H1 (cell line): ENCODE results near the gene CSRP1. TPM values are rescaled to one million over a fixed set of nuclear protein-coding genes. Genes with fewer than 3 reads are reported as not detected.

Experiments used
- CTCF ChIA-PET: fragments of 300-600 bp; sonication (Branson Sonifier 250); formaldehyde crosslinking; loops from one replicate; lab custom pipeline; 2021; ENCODE audit not compliant: partially characterized antibody; lab: Charles Lee
- POLR2A ChIA-PET: fragments of 300-600 bp; sonication (Branson Sonifier 250); formaldehyde crosslinking; loops from one replicate; lab custom pipeline; 2021; ENCODE audit warnings: inconsistent platforms; ENCODE audit not compliant: partially characterized antibody; lab: Charles Lee
- DNase-seq, 2 experiments: peaks; one replicate each; pipeline versions ENCODE4 v3.0.0 to v3.0.0-alpha.2; 2010 to 2022; ENCODE audit warnings: low spot score in 2 of 2, low read depth in 1 of 2, mixed read lengths in 1 of 2
- FAIRE-seq: peaks from 2 replicates; lab custom pipeline; 2011; peaks lifted over from hg19 to GRCh38; lab: Jason Lieb, UNC
- H2AFZ ChIP-seq: 2 replicates; pipeline ENCODE4 v1.8.1; 2012; ENCODE audit warnings: low read length, inconsistent platforms
- H2AK5ac ChIP-seq: 2 replicates; pipeline ENCODE4 v1.6.1; 2013; ENCODE audit warnings: low read depth, low read length
- H2BK120ac ChIP-seq: replicated peaks from 2 replicates; pipeline ENCODE3; 2013; ENCODE audit warnings: low read depth, low read length, inconsistent platforms
- H2BK12ac ChIP-seq: 2 replicates; pipeline ENCODE4 v1.6.1; 2013; ENCODE audit warnings: low read depth, low read length
- H2BK15ac ChIP-seq: 2 replicates; pipeline ENCODE4 v1.6.1; 2013; ENCODE audit warnings: low read length
- H2BK20ac ChIP-seq: 2 replicates; pipeline ENCODE4 v1.6.1; 2013; ENCODE audit warnings: low read length
- H2BK5ac ChIP-seq: 2 replicates; pipeline ENCODE4 v1.6.1; 2013; ENCODE audit warnings: low read depth, low read length
- H3K14ac ChIP-seq: 2 replicates; pipeline ENCODE4 v1.6.1; 2013; ENCODE audit warnings: inconsistent platforms; ENCODE audit not compliant: insufficient read length
- H3K18ac ChIP-seq: 2 replicates; pipeline ENCODE4 v1.6.1; 2013; ENCODE audit warnings: low read length; ENCODE audit errors: extremely low read depth
- H3K23ac ChIP-seq: 2 replicates; pipeline ENCODE4 v1.6.1; 2013; ENCODE audit warnings: inconsistent platforms; ENCODE audit not compliant: insufficient read length
- H3K23me2 ChIP-seq: 2 replicates; pipeline ENCODE4 v1.6.1; 2013; ENCODE audit warnings: low read depth, low read length
- H3K27ac ChIP-seq: 2 replicates; pipeline ENCODE4 v1.6.1; 2011; ENCODE audit warnings: low read depth, low read length, inconsistent platforms
- H3K27me3 ChIP-seq, 4 experiments: replicated peaks in 1 of 4; 1 replicate in 1 of 4; 2 replicates in 3 of 4; pipeline versions ENCODE4 v1.6.1 to v1.8.1; 2011 to 2013; ENCODE audit warnings: low read length in 3 of 4, mild to moderate bottlenecking in 3 of 4, inconsistent platforms in 2 of 4, mixed read lengths in 2 of 4, moderate library complexity in 1 of 4; ENCODE audit not compliant: control insufficient read depth in 3 of 4, insufficient read depth in 3 of 4; ENCODE audit errors: extremely low read depth in 1 of 4
- H3K36me3 ChIP-seq, 4 experiments: 2 replicates each; pipeline versions ENCODE4 v1.6.1 to v1.8.1; 2011 to 2013; ENCODE audit warnings: mild to moderate bottlenecking in 4 of 4, low read length in 3 of 4, moderate library complexity in 2 of 4, control low read depth in 1 of 4, inconsistent platforms in 1 of 4; ENCODE audit not compliant: insufficient read depth in 4 of 4, control insufficient read depth in 2 of 4
- H3K4ac ChIP-seq: replicated peaks from 2 replicates; pipeline ENCODE3; 2013; ENCODE audit warnings: low read length, low read depth, mixed read lengths, inconsistent platforms; ENCODE audit not compliant: insufficient read length
- H3K4me1 ChIP-seq, 4 experiments: replicated peaks in 1 of 4; 1 replicate in 1 of 4; 2 replicates in 3 of 4; pipeline versions ENCODE4 v1.6.1 to v1.8.1; 2011 to 2013; ENCODE audit warnings: low read length in 3 of 4, inconsistent platforms in 2 of 4, mixed read lengths in 1 of 4; ENCODE audit not compliant: insufficient read depth in 4 of 4, control insufficient read depth in 3 of 4
- H3K4me2 ChIP-seq, 2 experiments: 2 replicates each; pipeline versions ENCODE4 v1.6.1 to v1.8.1; 2011 to 2013; ENCODE audit warnings: low read depth in 2 of 2, low read length in 2 of 2, control low read depth in 1 of 2, inconsistent platforms in 1 of 2, mild to moderate bottlenecking in 1 of 2; ENCODE audit not compliant: insufficient read depth in 1 of 2
- H3K4me3 ChIP-seq, 4 experiments: fragments of 200-600, 300-600 bp in 1 of 4; sonication (generic), shearing (Covaris generic), sonication (Bioruptor Twin) in 1 of 4; 2 replicates each; pipeline versions ENCODE4 v1.5.1 to v1.8.1; 2011 to 2016; ENCODE audit warnings: low read length in 4 of 4, low read depth in 3 of 4, control low read depth in 2 of 4, inconsistent platforms in 2 of 4, mild to moderate bottlenecking in 2 of 4, mixed read lengths in 1 of 4, moderate library complexity in 1 of 4; ENCODE audit not compliant: insufficient read depth in 2 of 4; ENCODE audit errors: extremely low read depth in 1 of 4
- H3K56ac ChIP-seq: replicated peaks from 2 replicates; pipeline ENCODE3; 2013; ENCODE audit warnings: low read depth, mild to moderate bottlenecking, mixed read lengths, low read length, inconsistent platforms; ENCODE audit not compliant: insufficient read length
- H3K79me1 ChIP-seq: 2 replicates; pipeline ENCODE4 v1.6.1; 2013; ENCODE audit warnings: low read depth, low read length, control low read depth
- H3K79me2 ChIP-seq, 2 experiments: 2 replicates each; pipeline versions ENCODE4 v1.6.1 to v1.8.1; 2012 to 2013; ENCODE audit warnings: low read length in 2 of 2, mild to moderate bottlenecking in 2 of 2, inconsistent platforms in 1 of 2; ENCODE audit not compliant: insufficient read depth in 2 of 2, control insufficient read depth in 1 of 2
- H3K9ac ChIP-seq, 4 experiments: replicated peaks in 1 of 4; 1 replicate in 1 of 4; 2 replicates in 3 of 4; pipeline versions ENCODE4 v1.6.1 to v1.8.1; 2011 to 2013; ENCODE audit warnings: low read depth in 3 of 4, low read length in 3 of 4, control low read depth in 2 of 4, mild to moderate bottlenecking in 2 of 4, moderate library complexity in 2 of 4, inconsistent platforms in 1 of 4; ENCODE audit errors: extremely low read depth in 1 of 4
- H3K9me3 ChIP-seq, 2 experiments: 2 replicates each; pipeline versions ENCODE4 v1.6.1 to v1.8.1; 2012 to 2013; ENCODE audit warnings: mild to moderate bottlenecking in 2 of 2, moderate library complexity in 2 of 2, control low read depth in 1 of 2, inconsistent platforms in 1 of 2, low read depth in 1 of 2, low read length in 1 of 2, mixed read lengths in 1 of 2; ENCODE audit not compliant: insufficient read depth in 2 of 2
- H4K20me1 ChIP-seq, 2 experiments: replicated peaks in 1 of 2; 2 replicates each; pipeline versions ENCODE3 to v1.8.1; 2011 to 2013; ENCODE audit warnings: inconsistent platforms in 2 of 2, low read length in 2 of 2, mild to moderate bottlenecking in 1 of 2; ENCODE audit not compliant: insufficient read depth in 2 of 2, control insufficient read depth in 1 of 2
- H4K5ac ChIP-seq: 2 replicates; pipeline ENCODE4 v1.6.1; 2013; ENCODE audit warnings: low read length, low read depth, mixed read lengths, inconsistent platforms; ENCODE audit not compliant: insufficient read length
- H4K8ac ChIP-seq: 2 replicates; pipeline ENCODE4 v1.8.0; 2013; ENCODE audit warnings: mild to moderate bottlenecking, moderate library complexity, low read length, inconsistent platforms; ENCODE audit not compliant: insufficient read depth; ENCODE audit errors: extremely low read depth
- H4K91ac ChIP-seq: replicated peaks from 2 replicates; pipeline ENCODE3; 2013; ENCODE audit warnings: low read length, mixed read lengths, inconsistent platforms; ENCODE audit not compliant: insufficient read length
- CBX5 ChIP-seq: fragments of 300-800, 300-1000 bp; sonication (generic); IDR thresholded peaks from 2 replicates; pipeline ENCODE4 v1.7.1; 2016; ENCODE audit warnings: antibody characterized with exemption, low read length, low read depth
- CBX8 ChIP-seq: fragments of 300-800, 300-1000 bp; sonication (generic); IDR thresholded peaks from 2 replicates; pipeline ENCODE4 v1.7.1; 2016; ENCODE audit warnings: low read depth, low read length, borderline replicate concordance
- PHF8 ChIP-seq: fragments of 200-600 bp; sonication (generic); conservative IDR thresholded peaks from 2 replicates; pipeline ENCODE4 v1.7.1; 2012; ENCODE audit warnings: low read depth, mild to moderate bottlenecking, inconsistent platforms, low read length, moderate library complexity
- RNF2 ChIP-seq: fragments of 200-900, 300-1000 bp; sonication (generic); IDR thresholded peaks from 2 replicates; pipeline ENCODE4 v1.7.1; 2016; ENCODE audit warnings: borderline replicate concordance, low read depth, mild to moderate bottlenecking, antibody characterized with exemption, low read length; ENCODE audit not compliant: poor library complexity, severe bottlenecking; ENCODE audit errors: missing control alignments
- SIX5 ChIP-seq: IDR thresholded peaks from 2 replicates; pipeline ENCODE4 v1.6.1; 2011; ENCODE audit warnings: mild to moderate bottlenecking, low read depth, low read length
- TEAD4 ChIP-seq: IDR thresholded peaks from 2 replicates; pipeline ENCODE4 v1.6.1; 2012; ENCODE audit warnings: low read depth, low read length, inconsistent platforms, mixed read lengths
- YY1 ChIP-seq: IDR thresholded peaks from 2 replicates; pipeline ENCODE4 v1.6.1; 2011; ENCODE audit warnings: low read depth, mild to moderate bottlenecking, low read length
- WGBS, 2 experiments: shearing (Covaris generic) in 1 of 2; methylation state at CpG; one replicate each; pipeline versions ENCODE4 v1.1.6 to v1.1.7; 2013 to 2015; ENCODE audit warnings: low lambda C conversion rate in 2 of 2, mixed read lengths in 2 of 2, inconsistent platforms in 1 of 2, low coverage in 1 of 2, missing lambda C conversion rate in 1 of 2; ENCODE audit not compliant: insufficient replicate concordance in 2 of 2, insufficient coverage in 1 of 2, insufficient read length in 1 of 2; ENCODE audit errors: extremely low coverage in 1 of 2, missing lambda C conversion rate in 1 of 2; 5-methylcytosine and 5-hydroxymethylcytosine counted together
- polyA plus RNA-seq, 7 experiments: library from polyadenylated mRNA; depleted of rRNA in 3 of 7; stranded (reverse) in 5 of 7; unstranded in 2 of 7; fragments of >200 nt in 5 of 7; fragments of 200-250 nt in 2 of 7; gene quantifications; 1 replicate in 5 of 7; 2 replicates in 1 of 7; 4 replicates in 1 of 7; pipeline versions ENCODE4 v1.2.1 to v1.2.3, GENCODE V29; 2011 to 2013; ENCODE audit warnings: missing spikeins in 2 of 7, mixed read lengths in 2 of 7
- total RNA-seq: library from RNA; stranded (reverse); fragmentation: NEBNext Ultra II Directional; extraction: Animal tissue kit (Norgen Biotek cat#: 25700); gene quantifications from 2 replicates; pipeline ENCODE4 v1.2.1, GENCODE V29; 2021
- TF ChIP-seq, protein P1 (sequence below): IDR thresholded peaks from 2 replicates; pipeline ENCODE4 v1.6.1; 2012; ENCODE audit warnings: inconsistent platforms
- TF ChIP-seq, protein P2 (sequence below): IDR thresholded peaks from 2 replicates; pipeline ENCODE4 v1.6.1; 2011; ENCODE audit warnings: low read depth, mild to moderate bottlenecking, low read length; ENCODE audit not compliant: insufficient read depth
- TF ChIP-seq, protein P3 (sequence below): IDR thresholded peaks from 2 replicates; pipeline ENCODE4 v1.6.1; 2011; ENCODE audit warnings: low read length, improper control_type of control experiment

CSRP1 gene
- total and polyA plus RNA-seq, 2 of the 8 experiments (the other 6 are each of a cell fraction or from before 2014, with no cell fraction given), result 14.2 to 22.3 TPM

DNA sequence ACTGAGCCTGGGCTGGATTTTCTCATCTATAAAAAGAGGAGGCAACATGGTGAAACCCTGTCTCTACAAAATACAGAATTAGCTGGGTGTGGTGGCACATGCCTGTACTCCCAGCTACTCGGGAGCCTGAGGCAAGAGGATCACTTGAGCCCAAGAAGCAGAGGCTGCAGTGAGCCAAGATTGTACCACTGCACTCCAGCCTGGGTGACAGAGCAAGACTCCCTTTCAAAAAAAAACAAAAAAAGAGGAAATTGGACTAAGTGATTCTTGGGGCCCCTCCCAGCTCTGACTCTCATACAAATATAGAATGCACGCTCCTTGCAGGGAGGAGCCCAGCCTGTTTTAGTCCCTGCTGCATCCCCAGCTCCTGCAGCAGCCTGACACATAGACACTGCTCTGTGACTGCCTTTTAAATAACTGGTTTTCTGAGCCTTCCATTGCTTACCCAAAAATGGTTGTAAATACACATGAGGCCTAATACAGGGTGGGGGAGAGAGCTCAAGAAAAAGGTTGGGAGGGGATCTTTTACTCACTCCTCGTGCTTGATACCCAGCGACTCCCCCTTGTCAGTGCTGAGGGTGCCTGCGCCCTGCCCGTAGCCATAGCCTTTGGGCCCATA, 17.2 kb downstream of the CSRP1 start:
- no peak overlapping the region for H3K14ac ChIP-seq
- H2BK20ac ChIP-seq, result no peak overlapping the region
- H3K18ac ChIP-seq, result no peak overlapping the region
- H2BK15ac ChIP-seq, result no peak overlapping the region
- no peaks in the 10 kb centered on the region for H3K27me3 ChIP-seq
- no peak overlapping the region for H4K8ac ChIP-seq
- H2AK5ac ChIP-seq, result no peak overlapping the region
- H3K9ac ChIP-seq, result no peak overlapping the region; a peak in 1 of 7 replicates
- H3K79me1 ChIP-seq, result no peaks in the 10 kb centered on the region
- no peak overlapping the region for H3K4me3 ChIP-seq
- no peak for DNase-seq
- no peak overlapping the region for H4K91ac ChIP-seq
- POLR2A ChIA-PET, result interaction anchor here (0.6 to 1.1 kb wide), 3 partner anchors 12 to 378 kb away, joined by 3 read pairs; no protein-coding TSS in a partner anchor
- H3K79me2 ChIP-seq, result no peaks in the 10 kb centered on the region
- H4K5ac ChIP-seq, result no peak overlapping the region
- 94% methylated on average over 6 of the region's 6 CpGs; no CpG with 5 or more reads in 1 of the 2 experiments for WGBS, 2 experiments
- no peaks in the 10 kb centered on the region; a peak in 1 of 8 replicates for H3K36me3 ChIP-seq
- CTCF ChIA-PET, result interaction anchor here (0.6 to 19.2 kb wide), 7 partner anchors 5 to 229 kb away, joined by 3 to 445 read pairs (median 4); partner anchors contain the start of gene CSRP1
- H3K9me3 ChIP-seq, result no peaks in the 10 kb centered on the region
- no peak overlapping the region for H3K56ac ChIP-seq
- no peak overlapping the region for H2AFZ ChIP-seq
- no peak overlapping the region for H2BK120ac ChIP-seq
- no peak overlapping the region for H3K4ac ChIP-seq
- no peak overlapping the region for H2BK5ac ChIP-seq
- H3K23ac ChIP-seq, result no peak overlapping the region
- no peak overlapping the region for H2BK12ac ChIP-seq
- H3K27ac ChIP-seq, result no peak overlapping the region
- no peaks in the 10 kb centered on the region for H3K23me2 ChIP-seq
- peaks cover 0 to 3% (median 0%) of the 10 kb centered on the region in 4 experiments; a peak in 2 of 7 replicates for H3K4me1 ChIP-seq
- FAIRE-seq, result no peak
- H4K20me1 ChIP-seq, result no peaks in the 10 kb centered on the region
- H3K4me2 ChIP-seq, result no peak overlapping the region
- TF ChIP-seq, protein P1, sequence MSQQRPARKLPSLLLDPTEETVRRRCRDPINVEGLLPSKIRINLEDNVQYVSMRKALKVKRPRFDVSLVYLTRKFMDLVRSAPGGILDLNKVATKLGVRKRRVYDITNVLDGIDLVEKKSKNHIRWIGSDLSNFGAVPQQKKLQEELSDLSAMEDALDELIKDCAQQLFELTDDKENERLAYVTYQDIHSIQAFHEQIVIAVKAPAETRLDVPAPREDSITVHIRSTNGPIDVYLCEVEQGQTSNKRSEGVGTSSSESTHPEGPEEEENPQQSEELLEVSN, result no peak
- TF ChIP-seq, protein P2, sequence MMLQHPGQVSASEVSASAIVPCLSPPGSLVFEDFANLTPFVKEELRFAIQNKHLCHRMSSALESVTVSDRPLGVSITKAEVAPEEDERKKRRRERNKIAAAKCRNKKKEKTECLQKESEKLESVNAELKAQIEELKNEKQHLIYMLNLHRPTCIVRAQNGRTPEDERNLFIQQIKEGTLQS, result no peak
- TF ChIP-seq TEAD4 (no peak), RNF2 (no peak), CBX5 (no peak), PHF8 (no peak), CBX8 (no peak), SIX5 (no peak), YY1 (no peak)
- TF ChIP-seq, protein P3, sequence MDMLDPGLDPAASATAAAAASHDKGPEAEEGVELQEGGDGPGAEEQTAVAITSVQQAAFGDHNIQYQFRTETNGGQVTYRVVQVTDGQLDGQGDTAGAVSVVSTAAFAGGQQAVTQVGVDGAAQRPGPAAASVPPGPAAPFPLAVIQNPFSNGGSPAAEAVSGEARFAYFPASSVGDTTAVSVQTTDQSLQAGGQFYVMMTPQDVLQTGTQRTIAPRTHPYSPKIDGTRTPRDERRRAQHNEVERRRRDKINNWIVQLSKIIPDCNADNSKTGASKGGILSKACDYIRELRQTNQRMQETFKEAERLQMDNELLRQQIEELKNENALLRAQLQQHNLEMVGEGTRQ, result no peak
